HG03159 (cell line): ENCODE data around the gene LRFN2.

ENCODE experiments used
- ATAC-seq: cut with Tn5 transposase; IDR thresholded peaks from one replicate; pipeline ENCODE4 v1.9.1; 2021; ENCODE audit warnings: mild to moderate bottlenecking, moderate library complexity; ENCODE audit not compliant: unreplicated experiment

The LRFN2 gene

GRCh38 chr6:40439026-40439800 lies 148.0 kb downstream of the LRFN2 start:
- no peak for ATAC-seq

GRCh38 chr6:40438246-40438887 lies 148.8 kb downstream of the LRFN2 start:
- no peak for ATAC-seq

- no peak for ATAC-seq
These were observed 149.5 kb downstream of the LRFN2 start for GRCh38 chr6:40437631-40438030.

DNA sequence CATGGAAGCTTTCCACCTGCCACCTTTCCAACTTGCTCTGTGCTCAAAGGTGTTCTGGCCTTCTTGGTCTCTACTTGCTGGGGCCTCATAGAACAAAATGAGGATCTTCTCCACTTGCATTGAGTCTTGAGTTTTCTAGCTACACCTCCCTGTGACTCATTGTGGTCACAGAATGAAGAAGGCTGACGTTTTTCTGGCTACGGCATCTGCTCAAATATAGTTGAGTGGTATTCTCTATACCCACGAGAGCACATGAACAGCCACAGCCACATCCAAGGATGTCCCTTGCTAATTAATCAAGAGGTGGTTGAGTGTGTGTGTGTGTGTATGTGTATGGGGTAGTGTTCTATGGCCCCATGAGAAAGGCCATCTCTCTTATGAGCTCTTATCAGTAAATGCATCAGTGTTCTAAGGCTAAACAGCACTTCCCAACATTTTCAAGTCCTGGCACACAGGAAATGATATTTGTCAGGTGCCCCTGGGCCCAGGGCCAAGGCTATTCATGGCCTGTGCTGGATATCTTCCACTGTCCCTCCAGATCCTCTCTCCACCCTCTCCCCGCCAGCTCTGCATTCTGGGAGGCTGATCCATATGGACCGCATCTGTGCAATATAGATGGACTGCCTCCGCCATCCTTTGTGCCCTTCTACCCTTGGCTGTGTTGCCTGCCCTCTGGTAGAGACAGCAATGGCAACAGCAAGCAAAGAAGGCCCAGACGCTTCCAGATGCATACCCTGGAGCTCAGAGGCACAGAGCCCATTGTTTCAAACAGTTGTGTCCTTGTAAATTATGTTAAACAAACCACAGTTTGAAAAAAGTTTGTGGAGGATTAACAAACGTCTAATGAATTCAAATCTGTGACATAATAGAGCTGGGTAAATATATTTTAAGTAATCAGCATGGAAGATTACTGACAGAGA lies 150.2 kb downstream of the LRFN2 start:
- ATAC-seq: no peak

DNA sequence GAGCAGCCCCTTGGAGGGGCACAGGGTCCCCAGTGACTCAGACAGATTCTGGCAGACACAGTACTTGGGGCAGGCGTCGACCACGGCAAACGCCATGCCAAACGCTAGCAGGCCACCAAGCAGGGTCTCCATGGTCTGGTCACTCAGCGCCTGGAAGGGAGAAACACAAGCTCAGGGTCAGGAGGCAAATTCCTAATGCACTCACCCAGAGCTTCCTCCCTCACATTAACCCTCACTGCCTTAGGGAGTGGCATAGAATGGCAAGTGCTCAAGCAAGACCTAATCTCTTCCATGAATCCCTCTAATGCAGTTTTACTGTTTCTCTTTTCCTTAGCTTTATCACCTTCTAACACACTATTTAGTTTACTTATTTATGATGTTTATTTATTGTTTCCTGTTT lies 154.2 kb downstream of the LRFN2 start:
- ATAC-seq: no peak

GRCh38 chr6:40431706-40432105 lies 155.5 kb downstream of the LRFN2 start:
- ATAC-seq: no peak

- no peak for ATAC-seq
These were observed 160.0 kb downstream of the LRFN2 start for GRCh38 chr6:40427196-40427595.

- no peak for ATAC-seq
These were observed 160.7 kb downstream of the LRFN2 start for GRCh38 chr6:40426346-40427066.

GRCh38 chr6:40425192-40425919 lies 161.8 kb downstream of the LRFN2 start:
- no peak for ATAC-seq

GRCh38 chr6:40422046-40422445 lies 165.1 kb downstream of the LRFN2 start:
- no peak for ATAC-seq

- no peak for ATAC-seq
These were observed 167.0 kb downstream of the LRFN2 start for GRCh38 chr6:40419946-40420728.

DNA sequence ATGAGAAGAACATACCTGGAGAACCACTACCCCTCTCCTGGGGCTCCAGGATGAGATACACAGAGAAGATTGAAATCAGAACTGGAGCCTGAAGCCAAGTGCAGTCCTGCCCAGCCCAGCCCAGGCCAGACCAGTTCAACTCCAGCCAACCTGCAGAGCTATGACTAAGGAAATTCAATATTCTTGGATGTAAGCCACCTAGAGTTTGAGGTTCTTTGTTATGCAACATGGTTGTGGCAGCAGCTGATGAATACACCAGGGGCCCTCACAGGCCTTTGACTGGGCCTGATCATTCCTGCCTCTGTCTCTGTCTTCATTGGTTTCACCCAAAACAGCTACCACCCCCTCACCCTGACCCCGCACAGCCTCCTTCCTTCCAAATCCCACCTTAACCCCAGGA lies 167.8 kb downstream of the LRFN2 start:
- no peak for ATAC-seq

- no peak for ATAC-seq
These were observed 170.1 kb downstream of the LRFN2 start for GRCh38 chr6:40417031-40417430.

GRCh38 chr6:40414617-40415016 lies 172.5 kb downstream of the LRFN2 start:
- ATAC-seq: no peak

GRCh38 chr6:40413239-40413638 lies 173.9 kb downstream of the LRFN2 start:
- no peak for ATAC-seq

DNA sequence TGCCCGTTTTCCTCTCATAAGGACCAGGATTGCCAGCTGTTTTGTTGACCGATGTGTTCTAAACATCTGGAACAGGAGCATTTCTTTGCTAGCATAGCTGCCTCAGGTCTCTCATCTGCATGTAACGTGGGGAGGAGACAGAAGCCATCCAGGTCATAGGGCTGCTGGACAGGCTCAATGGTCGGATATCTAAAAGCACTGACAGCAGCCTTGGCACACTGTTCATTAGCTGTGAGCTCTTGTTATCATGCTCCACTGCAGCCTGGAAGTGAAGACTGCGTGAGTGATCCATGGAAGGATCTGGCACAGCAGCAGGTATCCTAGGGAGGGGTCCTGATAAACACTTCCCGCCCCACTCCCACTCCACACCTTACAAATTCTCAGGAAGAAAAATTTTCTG lies 175.3 kb downstream of the LRFN2 start:
- ATAC-seq: no peak

DNA sequence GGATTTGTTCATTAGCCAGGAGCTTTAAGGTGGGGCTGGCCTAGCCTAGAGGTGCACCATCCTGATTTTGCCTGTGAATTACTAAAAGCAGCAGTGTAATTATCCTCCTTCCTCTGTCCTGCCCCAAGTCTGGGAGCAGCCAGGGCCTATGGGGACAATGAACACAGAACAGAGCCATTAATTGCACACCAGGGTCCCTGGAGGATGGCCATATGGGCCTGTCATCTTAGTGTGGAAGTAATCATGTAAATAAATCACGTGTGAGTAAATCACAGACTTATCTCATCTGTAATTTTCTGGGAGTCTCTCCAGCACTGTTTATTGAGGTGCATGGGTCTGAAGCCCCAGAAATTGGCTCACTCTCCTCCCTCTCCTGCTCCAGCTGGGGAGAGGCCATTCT lies 176.3 kb downstream of the LRFN2 start:
- no peak for ATAC-seq

DNA sequence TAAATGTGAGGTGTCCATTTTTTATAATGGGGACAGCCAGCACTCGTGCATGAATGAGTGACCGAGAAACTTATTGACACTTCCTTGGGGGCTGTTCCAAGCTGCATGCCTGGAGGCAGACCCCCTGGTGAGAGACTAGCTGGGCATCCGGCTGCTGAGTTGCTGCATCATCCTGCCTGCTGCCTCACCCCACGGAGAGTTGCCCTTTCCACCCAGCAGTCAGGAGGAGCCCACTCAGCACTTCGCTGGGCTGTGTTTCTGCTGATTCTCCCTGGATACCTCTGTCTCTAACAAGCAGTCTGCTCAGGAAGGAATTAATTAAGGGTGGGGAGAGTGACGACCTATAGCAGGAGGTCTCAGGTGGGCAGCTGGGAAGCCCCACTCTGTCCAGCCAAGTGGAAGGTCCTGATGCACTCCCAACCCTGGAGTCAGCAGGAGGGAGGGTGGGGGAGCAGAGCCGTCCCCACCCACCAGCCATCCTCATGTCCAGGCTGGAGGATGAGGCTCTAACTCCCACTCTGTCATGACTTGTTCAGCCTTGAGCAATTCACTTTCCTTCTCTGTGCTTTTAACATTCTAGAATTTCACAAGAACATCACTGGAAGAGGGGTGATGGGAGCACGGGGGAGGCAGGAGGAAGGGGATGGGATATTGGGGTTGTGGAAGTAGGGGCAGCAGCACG lies 177.3 kb downstream of the LRFN2 start:
- ATAC-seq: no peak
